GM23248 (cell line): Measurements from ENCODE around the gene ARCN1.

Experiments used
- EZH2 ChIP-seq: fragments of 200-600 bp; sonication (generic); IDR thresholded peaks from 2 replicates; pipeline ENCODE4 v1.6.1; 2018; ENCODE audit warnings: antibody characterized with exemption, mild to moderate bottlenecking; ENCODE audit not compliant: insufficient read depth, poor library complexity, severe bottlenecking
- EZH2phosphoT487 ChIP-seq: fragments of 200-600 bp; sonication (generic); IDR thresholded peaks from 2 replicates; pipeline ENCODE4 v1.6.1; 2018; ENCODE audit warnings: antibody characterized with exemption, moderate library complexity, mild to moderate bottlenecking, low read depth; ENCODE audit not compliant: insufficient read depth

- TF ChIP-seq EZH2 (no peak), EZH2phosphoT487 (no peak)
These were observed 24.3 kb downstream of the ARCN1 start for GRCh38 chr11:118596224-118597146.
